ENCODE measurements around the gene PRKCE. TPM values are rescaled to one million over a fixed set of nuclear protein-coding genes. Genes with fewer than 3 reads are reported as not detected.

The PRKCE gene
- total and polyA plus RNA-seq, 2 donors (not counting 3 experiments of a cell fraction or from before 2014, with no cell fraction given), result 27.9 to 33.9 TPM

- TF ChIP-seq POLR2A (IDR thresholded peaks at IDR 0.05; ENCODE audit: low read depth, low read length), result no peak
- TF ChIP-seq JUN (IDR thresholded peaks at IDR 0.05; ENCODE audit: borderline replicate concordance, insufficient read depth, insufficient read length, low read depth), result no peak
- no peak for TF ChIP-seq MAX (IDR thresholded peaks at IDR 0.05; ENCODE audit: insufficient read depth, insufficient read length)
- TF ChIP-seq GATA2 (IDR thresholded peaks at IDR 0.05; ENCODE audit: insufficient read depth, insufficient read length, low read depth, low read length), result no peak
- dilution Hi-C loops (cut with MboI; ENCODE audit: extremely low pct_ligation_motif_present, low sequenced_read_pairs) (no loop called here), intact Hi-C loops (cut with micrococcal nuclease) (no loop called here)
- POLR2A ChIA-PET, result no interaction called here
- CTCF ChIA-PET, result no interaction called here
- Histone ChIP-seq H3K4me1 (ENCODE audit: control insufficient read depth, extremely low read depth, insufficient read depth, low read length) (no peaks in the 10 kb centered on the region), H3K27ac (ENCODE audit: insufficient read depth, low read depth, low read length) (no peak overlapping the region), H3K4me2 (ENCODE audit: insufficient read depth, low read length) (no peak overlapping the region), H3K9me3 (replicated peaks; ENCODE audit: control insufficient read depth, insufficient read depth, low read length) (no peaks in the 10 kb centered on the region), H3K4me3 (replicated peaks in 1 of 3; ENCODE audit: insufficient read depth in 1 of 3, low read depth in 1 of 3, low read length in 3 of 3) (no peak overlapping the region), H3K36me3 (ENCODE audit: control insufficient read depth in 2 of 2, extremely low read depth in 1 of 2, insufficient read depth in 2 of 2, low read length in 2 of 2) (no peaks in the 10 kb centered on the region), H3K9ac (replicated peaks; ENCODE audit: extremely low read depth, insufficient read depth, low read length) (no peak overlapping the region), H2AFZ (ENCODE audit: low read depth, low read length) (no peak overlapping the region), H3K27me3 (ENCODE audit: control insufficient read depth in 2 of 2, insufficient read depth in 2 of 2, low read length in 2 of 2) (peaks cover 0 to 2% of the 10 kb centered on the region in 2 experiments), H4K20me1 (replicated peaks; ENCODE audit: control insufficient read depth, extremely low read depth, insufficient read depth, low read length) (no peaks in the 10 kb centered on the region), H3K9me1 (replicated peaks; ENCODE audit: control insufficient read depth, extremely low read depth, insufficient read depth, low read length) (no peaks in the 10 kb centered on the region), H3K79me2 (ENCODE audit: control insufficient read depth, insufficient read depth, low read length) (no peaks in the 10 kb centered on the region)
- BruUV-seq (replicated peaks), result no TSS peak
- FAIRE-seq (no peak), DNase-seq (ENCODE audit: low read depth, low spot score) (no peak)
Observed at GRCh38 chr2:45631955-45632354, 19.5 kb upstream of the PRKCE start.

DNA sequence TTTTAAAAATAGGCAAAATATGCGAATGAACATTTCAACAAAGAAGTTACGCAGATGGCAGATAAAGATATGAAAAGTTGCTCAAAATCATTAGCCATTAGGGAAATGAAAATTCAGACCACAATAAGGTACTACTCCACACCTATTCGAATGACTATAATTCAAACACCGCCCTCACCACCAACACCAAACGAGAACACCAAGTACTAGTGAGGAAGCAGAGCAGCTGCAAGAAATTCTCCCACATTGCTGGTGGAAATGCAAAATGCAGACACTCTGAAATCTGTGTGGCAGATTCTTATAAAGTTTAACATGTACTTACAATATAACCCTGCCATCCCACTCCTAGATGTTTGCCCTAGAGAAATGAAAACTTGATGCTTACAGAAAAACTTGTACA, 17.3 kb upstream of the PRKCE start:
- Histone ChIP-seq H4K20me1 (replicated peaks; ENCODE audit: control insufficient read depth, extremely low read depth, insufficient read depth, low read length) (no peaks in the 10 kb centered on the region), H3K27me3 (ENCODE audit: control insufficient read depth in 2 of 2, insufficient read depth in 2 of 2, low read length in 2 of 2) (peaks cover 0 to 2% of the 10 kb centered on the region in 2 experiments), H3K36me3 (ENCODE audit: control insufficient read depth in 2 of 2, extremely low read depth in 1 of 2, insufficient read depth in 2 of 2, low read length in 2 of 2) (no peaks in the 10 kb centered on the region), H3K4me1 (ENCODE audit: control insufficient read depth, extremely low read depth, insufficient read depth, low read length) (peaks cover 5% of the 10 kb centered on the region), H3K4me3 (replicated peaks in 1 of 3; ENCODE audit: insufficient read depth in 1 of 3, low read depth in 1 of 3, low read length in 3 of 3) (no peak overlapping the region), H3K9ac (replicated peaks; ENCODE audit: extremely low read depth, insufficient read depth, low read length) (no peak overlapping the region), H3K4me2 (ENCODE audit: insufficient read depth, low read length) (no peak overlapping the region), H3K79me2 (ENCODE audit: control insufficient read depth, insufficient read depth, low read length) (no peaks in the 10 kb centered on the region), H2AFZ (ENCODE audit: low read depth, low read length) (no peak overlapping the region), H3K27ac (ENCODE audit: insufficient read depth, low read depth, low read length) (no peak overlapping the region), H3K9me3 (replicated peaks; ENCODE audit: control insufficient read depth, insufficient read depth, low read length) (no peaks in the 10 kb centered on the region), H3K9me1 (replicated peaks; ENCODE audit: control insufficient read depth, extremely low read depth, insufficient read depth, low read length) (no peaks in the 10 kb centered on the region)
- ChIA-PET POLR2A (no interaction called here), CTCF (interaction anchor here (0.9 to 1.6 kb wide), 7 partner anchors 8 to 652 kb away, joined by 3 to 4 read pairs (median 3); no protein-coding TSS in a partner anchor)
- TF ChIP-seq MYC (IDR thresholded peaks at IDR 0.05; ENCODE audit: low read depth, low read length), result no peak
- no peak for TF ChIP-seq POLR2A (IDR thresholded peaks at IDR 0.05; ENCODE audit: low read depth, low read length)
- no peak for TF ChIP-seq POLR2AphosphoS5 (IDR thresholded peaks at IDR 0.05; ENCODE audit: insufficient read depth, low read depth, low read length)
- TF ChIP-seq, protein P1, sequence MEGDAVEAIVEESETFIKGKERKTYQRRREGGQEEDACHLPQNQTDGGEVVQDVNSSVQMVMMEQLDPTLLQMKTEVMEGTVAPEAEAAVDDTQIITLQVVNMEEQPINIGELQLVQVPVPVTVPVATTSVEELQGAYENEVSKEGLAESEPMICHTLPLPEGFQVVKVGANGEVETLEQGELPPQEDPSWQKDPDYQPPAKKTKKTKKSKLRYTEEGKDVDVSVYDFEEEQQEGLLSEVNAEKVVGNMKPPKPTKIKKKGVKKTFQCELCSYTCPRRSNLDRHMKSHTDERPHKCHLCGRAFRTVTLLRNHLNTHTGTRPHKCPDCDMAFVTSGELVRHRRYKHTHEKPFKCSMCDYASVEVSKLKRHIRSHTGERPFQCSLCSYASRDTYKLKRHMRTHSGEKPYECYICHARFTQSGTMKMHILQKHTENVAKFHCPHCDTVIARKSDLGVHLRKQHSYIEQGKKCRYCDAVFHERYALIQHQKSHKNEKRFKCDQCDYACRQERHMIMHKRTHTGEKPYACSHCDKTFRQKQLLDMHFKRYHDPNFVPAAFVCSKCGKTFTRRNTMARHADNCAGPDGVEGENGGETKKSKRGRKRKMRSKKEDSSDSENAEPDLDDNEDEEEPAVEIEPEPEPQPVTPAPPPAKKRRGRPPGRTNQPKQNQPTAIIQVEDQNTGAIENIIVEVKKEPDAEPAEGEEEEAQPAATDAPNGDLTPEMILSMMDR (IDR thresholded peaks at IDR 0.05; ENCODE audit: extremely low read depth in 1 of 2, insufficient read depth in 1 of 2, low read depth in 1 of 2, low read length in 2 of 2), result no peak
- FAIRE-seq, result no peak
- no peak for DNase-seq (ENCODE audit: low read depth, low spot score)
- intact Hi-C loops (cut with micrococcal nuclease), result no loop called here
- dilution Hi-C loops (cut with MboI; ENCODE audit: extremely low pct_ligation_motif_present, low sequenced_read_pairs), result no loop called here
- no TSS peak for BruUV-seq (replicated peaks)
